Central memory CD4-positive, alpha-beta T cell (primary cell): ENCODE results near the gene LDLR.

Experiments used
- DNase-seq: peaks from one replicate; pipeline ENCODE4 v3.0.0; 2022
- total RNA-seq, 3 experiments: gene quantifications; one replicate each; lab custom pipeline; 2026; lab: John Stamatoyannopoulos, UW

The LDLR gene
- 90.0 to 216 (median 136) reads per million in 3 experiments for total RNA-seq

- DNase-seq: peak; percentile 79
Observed at GRCh38 chr19:11089254-11090013, at the start of gene LDLR. TSS of gene LDLR (plus strand) at chr19:11089463. CDS start at chr19:11089549, 86 bp downstream.

- DNase-seq: no peak
Observed at GRCh38 chr19:11041194-11041593, 48.1 kb upstream of the LDLR start.

- DNase-seq: no peak
Observed at GRCh38 chr19:11041966-11042627, 47.2 kb upstream of the LDLR start.

- DNase-seq: no peak
Observed at GRCh38 chr19:11044431-11044830, 44.8 kb upstream of the LDLR start.

GRCh38 chr19:11045536-11045935 lies 43.7 kb upstream of the LDLR start:
- no peak for DNase-seq

- DNase-seq: no peak
Observed at GRCh38 chr19:11046605-11047354, 42.5 kb upstream of the LDLR start.

GRCh38 chr19:11047866-11048265 lies 41.4 kb upstream of the LDLR start:
- no peak for DNase-seq

- DNase-seq: no peak
Observed at GRCh38 chr19:11050323-11051114, 38.7 kb upstream of the LDLR start.

- no peak for DNase-seq
Observed at GRCh38 chr19:11053817-11054195, 35.5 kb upstream of the LDLR start.

GRCh38 chr19:11054200-11054599 lies 35.1 kb upstream of the LDLR start:
- DNase-seq: no peak

- DNase-seq: no peak
Observed at GRCh38 chr19:11054628-11055027, 34.6 kb upstream of the LDLR start.

GRCh38 chr19:11058246-11059030 lies 30.8 kb upstream of the LDLR start:
- no peak for DNase-seq

- no peak for DNase-seq
Observed at GRCh38 chr19:11059511-11060358, 29.5 kb upstream of the LDLR start.

GRCh38 chr19:11061952-11062351 lies 27.3 kb upstream of the LDLR start:
- DNase-seq: no peak

GRCh38 chr19:11063434-11063833 lies 25.8 kb upstream of the LDLR start:
- DNase-seq: no peak

- DNase-seq: no peak
Observed at GRCh38 chr19:11064831-11065303, 24.4 kb upstream of the LDLR start.

GRCh38 chr19:11066326-11066725 lies 22.9 kb upstream of the LDLR start:
- no peak for DNase-seq

GRCh38 chr19:11067356-11068113 lies 21.7 kb upstream of the LDLR start:
- no peak for DNase-seq

- no peak for DNase-seq
Observed at GRCh38 chr19:11069561-11069960, 19.7 kb upstream of the LDLR start.

GRCh38 chr19:11070123-11070522 lies 19.1 kb upstream of the LDLR start:
- DNase-seq: no peak
